Ovary (tissue), 3 donors: Measurements from ENCODE around the gene PKD1.

Experiments
- POLR2A ChIP-seq: fragments of 450-650 bp; IDR thresholded peaks from one replicate; pipeline ENCODE4 v1.6.1; 2017; ENCODE audit warnings: antibody characterized with exemption, mild to moderate bottlenecking, moderate library complexity
- TF ChIP-seq, protein P1 (sequence below), 3 donors: fragments of 450-650 bp in 2 of 3; fragments of 200-600 bp in 1 of 3; IDR thresholded peaks; one replicate each; pipeline versions ENCODE4 v1.5.1 to v1.8.0; 2016 to 2022; ENCODE audit warnings: antibody characterized with exemption in 3 of 3, mild to moderate bottlenecking in 1 of 3
- donor health status: DM: no; HTN: no; CAD: no.

DNA sequence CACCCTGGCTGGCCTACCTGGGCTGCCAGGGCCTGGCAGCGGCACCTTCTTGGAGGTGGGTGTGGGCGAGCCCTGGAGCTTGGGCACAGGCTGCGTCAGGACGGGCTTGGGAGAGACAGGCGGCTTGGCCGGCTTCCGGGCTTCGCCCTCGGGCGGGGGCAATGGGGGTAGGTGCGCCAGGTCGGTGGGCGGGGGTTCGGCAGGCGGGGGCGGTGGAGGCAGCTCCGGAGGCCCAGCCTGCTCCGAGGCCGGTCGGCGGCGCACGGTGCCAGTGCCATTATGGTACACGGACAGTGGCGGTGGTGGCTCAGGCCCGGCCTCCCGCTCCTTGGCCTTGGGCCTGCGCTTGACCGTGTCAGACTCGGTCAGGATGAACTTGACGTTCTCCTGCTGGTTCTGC, 43.9 kb upstream of the PKD1 start:
- TF ChIP-seq, protein P1, sequence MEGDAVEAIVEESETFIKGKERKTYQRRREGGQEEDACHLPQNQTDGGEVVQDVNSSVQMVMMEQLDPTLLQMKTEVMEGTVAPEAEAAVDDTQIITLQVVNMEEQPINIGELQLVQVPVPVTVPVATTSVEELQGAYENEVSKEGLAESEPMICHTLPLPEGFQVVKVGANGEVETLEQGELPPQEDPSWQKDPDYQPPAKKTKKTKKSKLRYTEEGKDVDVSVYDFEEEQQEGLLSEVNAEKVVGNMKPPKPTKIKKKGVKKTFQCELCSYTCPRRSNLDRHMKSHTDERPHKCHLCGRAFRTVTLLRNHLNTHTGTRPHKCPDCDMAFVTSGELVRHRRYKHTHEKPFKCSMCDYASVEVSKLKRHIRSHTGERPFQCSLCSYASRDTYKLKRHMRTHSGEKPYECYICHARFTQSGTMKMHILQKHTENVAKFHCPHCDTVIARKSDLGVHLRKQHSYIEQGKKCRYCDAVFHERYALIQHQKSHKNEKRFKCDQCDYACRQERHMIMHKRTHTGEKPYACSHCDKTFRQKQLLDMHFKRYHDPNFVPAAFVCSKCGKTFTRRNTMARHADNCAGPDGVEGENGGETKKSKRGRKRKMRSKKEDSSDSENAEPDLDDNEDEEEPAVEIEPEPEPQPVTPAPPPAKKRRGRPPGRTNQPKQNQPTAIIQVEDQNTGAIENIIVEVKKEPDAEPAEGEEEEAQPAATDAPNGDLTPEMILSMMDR (IDR thresholded peaks at IDR 0.05), result no peak
- TF ChIP-seq POLR2A, result no peak
